Natural killer cell (primary cell): ENCODE measurements around the gene SPG11. TPM values are rescaled to one million over a fixed set of nuclear protein-coding genes. Genes with fewer than 3 reads are reported as not detected.

Experiments
- ATAC-seq, 3 donors: fragments of 150-1000 bp in 2 of 3; fragments of 200-7000 bp in 1 of 3; cut with Tn5 transposase; 1 replicate in 1 of 3; 2 replicates in 2 of 3; pipeline ENCODE4 v1.10.0; 2021; ENCODE audit warnings: mild to moderate bottlenecking in 2 of 3, moderate library complexity in 2 of 3
- DNase-seq, 2 donors: peaks; one replicate each; pipeline versions ENCODE4 v3.0.0 to v3.0.0-alpha.2; 2013 to 2021; ENCODE audit warnings: mixed read lengths in 1 of 2
- H3K27ac ChIP-seq: one replicate; pipeline ENCODE4 v1.5.1; 2013; ENCODE audit warnings: mild to moderate bottlenecking, low read length
- H3K27me3 ChIP-seq: one replicate; pipeline ENCODE4 v1.6.1; 2013; ENCODE audit warnings: low read length; ENCODE audit not compliant: control insufficient read depth, insufficient read depth
- H3K36me3 ChIP-seq: one replicate; pipeline ENCODE4 v1.6.1; 2013; ENCODE audit warnings: low read length; ENCODE audit not compliant: control insufficient read depth, insufficient read depth
- H3K4me1 ChIP-seq: one replicate; pipeline ENCODE4 v1.6.1; 2013; ENCODE audit warnings: low read length; ENCODE audit not compliant: control insufficient read depth, insufficient read depth
- H3K4me3 ChIP-seq: one replicate; pipeline ENCODE4 v1.5.1; 2013; ENCODE audit warnings: low read length
- H3K9me3 ChIP-seq: one replicate; pipeline ENCODE4 v1.6.1; 2013; ENCODE audit warnings: low read length; ENCODE audit not compliant: control insufficient read depth, insufficient read depth
- H3K27ac Mint-ChIP-seq, 2 donors: one replicate each; pipeline ENCODE4 v1.8.0; 2022; ENCODE audit warnings: mild to moderate bottlenecking in 2 of 2, mixed read lengths in 2 of 2, moderate library complexity in 1 of 2
- H3K27me3 Mint-ChIP-seq, 2 donors: one replicate each; pipeline ENCODE4 v1.8.0; 2022; ENCODE audit warnings: low read depth in 2 of 2, mixed read lengths in 2 of 2
- H3K36me3 Mint-ChIP-seq: one replicate; pipeline ENCODE4 v1.8.0; 2022; ENCODE audit warnings: mixed read lengths
- H3K4me1 Mint-ChIP-seq, 2 donors: one replicate each; pipeline ENCODE4 v1.8.0; 2022; ENCODE audit warnings: mixed read lengths in 2 of 2
- H3K4me3 Mint-ChIP-seq: one replicate; pipeline ENCODE4 v1.8.0; 2022; ENCODE audit warnings: mild to moderate bottlenecking, moderate library complexity, mixed read lengths
- H3K9me3 Mint-ChIP-seq, 2 donors: one replicate each; pipeline ENCODE4 v1.8.0; 2022; ENCODE audit warnings: mixed read lengths in 2 of 2
- WGBS: methylation state at CpG from one replicate; pipeline ENCODE4 v1.1.7; 2013; ENCODE audit warnings: missing lambda C conversion rate; ENCODE audit not compliant: insufficient coverage; 5-methylcytosine and 5-hydroxymethylcytosine counted together
- intact Hi-C: fragments of 100-400 bp; cut with micrococcal nuclease; formaldehyde crosslinking; loops from one replicate; pipeline ENCODE4 v1.14.2; 2022
- total RNA-seq, 4 donors: library from RNA; stranded (reverse); fragments of 120-200 nt in 1 of 4; gene quantifications; one replicate each; pipeline versions ENCODE4 v1.2.3 to v1.2.4, GENCODE V29; 2013 to 2022
- TF ChIP-seq, protein P1 (sequence below): fragments of 200-600 bp; IDR thresholded peaks from one replicate; pipeline ENCODE4 v1.8.0; 2022; ENCODE audit warnings: antibody characterized with exemption

The SPG11 gene
- total RNA-seq, 3 donors from 2014 or later (not counting 1 experiment from before 2014, with no cell fraction given), result 123 to 154 (median 153) TPM

DNA sequence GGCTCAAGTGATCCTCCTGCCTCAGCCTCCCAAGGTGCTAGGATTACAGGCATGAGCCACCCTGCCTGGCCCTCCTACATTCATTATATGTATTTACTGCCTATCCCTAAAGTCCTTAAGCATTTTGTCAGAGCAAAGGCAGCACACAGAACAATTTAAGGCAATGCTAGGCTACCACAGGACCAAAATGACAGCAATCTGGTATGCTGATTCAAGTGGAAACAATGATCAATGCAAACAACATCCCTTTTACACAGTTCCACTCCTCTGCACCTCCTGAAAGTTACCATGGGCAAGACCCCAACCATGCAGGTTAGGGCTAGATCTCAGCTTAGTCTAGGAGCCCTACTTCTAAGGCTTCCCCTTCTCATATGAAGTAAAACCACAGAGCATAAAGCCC lies 40.3 kb downstream of the SPG11 start:
- Mint-ChIP-seq H3K4me1 (peaks cover 7 to 13% of the 10 kb centered on the region in 2 donors), H3K27ac (peak overlapping the region in 1 of 2 donors; percentile 67), H3K4me3 (no peak overlapping the region), H3K9me3 (no peaks in the 10 kb centered on the region), H3K27me3 (no peaks in the 10 kb centered on the region), H3K36me3 (peaks cover 7% of the 10 kb centered on the region)
- H3K36me3 ChIP-seq, result peaks cover 77% of the 10 kb centered on the region
- no peak for DNase-seq
- TF ChIP-seq, protein P1, sequence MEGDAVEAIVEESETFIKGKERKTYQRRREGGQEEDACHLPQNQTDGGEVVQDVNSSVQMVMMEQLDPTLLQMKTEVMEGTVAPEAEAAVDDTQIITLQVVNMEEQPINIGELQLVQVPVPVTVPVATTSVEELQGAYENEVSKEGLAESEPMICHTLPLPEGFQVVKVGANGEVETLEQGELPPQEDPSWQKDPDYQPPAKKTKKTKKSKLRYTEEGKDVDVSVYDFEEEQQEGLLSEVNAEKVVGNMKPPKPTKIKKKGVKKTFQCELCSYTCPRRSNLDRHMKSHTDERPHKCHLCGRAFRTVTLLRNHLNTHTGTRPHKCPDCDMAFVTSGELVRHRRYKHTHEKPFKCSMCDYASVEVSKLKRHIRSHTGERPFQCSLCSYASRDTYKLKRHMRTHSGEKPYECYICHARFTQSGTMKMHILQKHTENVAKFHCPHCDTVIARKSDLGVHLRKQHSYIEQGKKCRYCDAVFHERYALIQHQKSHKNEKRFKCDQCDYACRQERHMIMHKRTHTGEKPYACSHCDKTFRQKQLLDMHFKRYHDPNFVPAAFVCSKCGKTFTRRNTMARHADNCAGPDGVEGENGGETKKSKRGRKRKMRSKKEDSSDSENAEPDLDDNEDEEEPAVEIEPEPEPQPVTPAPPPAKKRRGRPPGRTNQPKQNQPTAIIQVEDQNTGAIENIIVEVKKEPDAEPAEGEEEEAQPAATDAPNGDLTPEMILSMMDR, result no peak
- H3K27me3 ChIP-seq, result no peaks in the 10 kb centered on the region
- intact Hi-C loops, result no loop called here
- ATAC-seq, result no peak
- H3K27ac ChIP-seq, result no peak overlapping the region
- no peaks in the 10 kb centered on the region for H3K9me3 ChIP-seq
- no peaks in the 10 kb centered on the region for H3K4me1 ChIP-seq
- H3K4me3 ChIP-seq, result no peak overlapping the region

DNA sequence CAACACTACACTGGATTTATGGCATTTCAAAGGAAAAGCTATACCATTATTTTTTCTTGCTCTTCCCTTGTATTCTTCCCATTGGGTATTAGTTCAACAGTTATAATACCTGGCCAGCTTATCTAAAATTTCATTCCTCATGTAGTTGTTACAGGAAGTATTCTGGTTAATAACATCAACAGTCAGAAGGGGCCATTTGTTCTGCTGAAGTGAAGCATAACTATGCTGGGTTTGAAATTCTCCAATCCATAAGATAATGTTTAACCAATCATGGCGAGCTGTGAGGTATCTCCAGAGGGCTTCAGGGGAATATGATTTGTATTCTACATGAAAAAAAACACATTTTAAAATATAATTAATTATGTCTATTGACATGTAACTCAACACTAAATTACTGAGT lies 43.4 kb downstream of the SPG11 start:
- Mint-ChIP-seq H3K27me3 (no peaks in the 10 kb centered on the region), H3K36me3 (peaks cover 10% of the 10 kb centered on the region), H3K4me3 (no peak overlapping the region), H3K9me3 (no peaks in the 10 kb centered on the region), H3K27ac (no peak overlapping the region), H3K4me1 (peaks cover under 1 to 6% of the 10 kb centered on the region in 2 donors)
- DNase-seq, result no peak
- TF ChIP-seq, protein P1, result no peak
- WGBS, result no CpG with 5 or more reads among the region's 1 CpG
- Histone ChIP-seq H3K4me3 (no peak overlapping the region), H3K27me3 (no peaks in the 10 kb centered on the region), H3K9me3 (no peaks in the 10 kb centered on the region), H3K4me1 (no peaks in the 10 kb centered on the region), H3K27ac (no peak overlapping the region), H3K36me3 (peaks cover 79% of the 10 kb centered on the region)
- intact Hi-C loops, result no loop called here
- ATAC-seq, result no peak

GRCh38 chr15:44616974-44617373 lies 46.5 kb downstream of the SPG11 start:
- no peaks in the 10 kb centered on the region for H3K27me3 ChIP-seq
- H3K9me3 Mint-ChIP-seq, result no peaks in the 10 kb centered on the region
- H3K36me3 Mint-ChIP-seq, result peaks cover 18% of the 10 kb centered on the region
- H3K4me3 ChIP-seq, result no peak overlapping the region
- no peaks in the 10 kb centered on the region for H3K9me3 ChIP-seq
- no peak overlapping the region for H3K27ac ChIP-seq
- peak overlapping the region in 1 of 2 donors; percentile 40 for H3K27ac Mint-ChIP-seq
- WGBS, result 97% methylated on average over 2 of the region's 2 CpGs
- TF ChIP-seq, protein P1, result no peak
- intact Hi-C loops, result no loop called here
- H3K4me1 Mint-ChIP-seq, result peaks cover 0 to 6% of the 10 kb centered on the region in 2 donors
- H3K36me3 ChIP-seq, result peaks cover 82% of the 10 kb centered on the region
- no peak overlapping the region for H3K4me3 Mint-ChIP-seq
- no peak for DNase-seq
- ATAC-seq, result no peak
- no peaks in the 10 kb centered on the region for H3K27me3 Mint-ChIP-seq
- no peaks in the 10 kb centered on the region for H3K4me1 ChIP-seq

DNA sequence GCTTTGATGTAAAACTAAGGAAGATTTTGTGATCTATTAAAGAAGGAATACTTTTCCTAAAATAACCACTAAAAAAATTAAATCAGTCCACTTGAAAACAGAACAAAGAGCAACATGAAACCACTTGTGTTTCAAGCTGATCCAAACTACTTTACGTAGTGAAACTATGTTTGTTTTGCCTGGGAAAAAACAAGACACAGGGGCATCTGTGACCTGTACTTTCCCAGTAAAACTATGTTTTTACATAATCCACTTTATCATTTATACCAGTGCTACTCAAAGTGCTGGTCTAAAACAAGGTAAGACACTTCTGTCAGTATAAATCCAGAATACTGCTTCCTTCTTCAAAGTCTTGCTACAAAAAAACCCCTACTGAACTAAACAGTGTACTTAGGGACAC lies 56.7 kb downstream of the SPG11 start:
- H3K27me3 Mint-ChIP-seq, result no peaks in the 10 kb centered on the region
- peak overlapping the region in 1 of 2 donors; percentile 24 for H3K27ac Mint-ChIP-seq
- no peak overlapping the region for H3K27ac ChIP-seq
- DNase-seq (no peak), ATAC-seq (no peak)
- H3K27me3 ChIP-seq, result no peaks in the 10 kb centered on the region
- H3K9me3 Mint-ChIP-seq, result no peaks in the 10 kb centered on the region
- peaks cover 38% of the 10 kb centered on the region for H3K36me3 Mint-ChIP-seq
- H3K36me3 ChIP-seq, result peaks cover 80% of the 10 kb centered on the region
- H3K4me1 Mint-ChIP-seq, result no peaks in the 10 kb centered on the region
- intact Hi-C loops, result no loop called here
- H3K4me3 Mint-ChIP-seq, result no peak overlapping the region
- 100% methylated on average over 1 of the region's 1 CpG for WGBS
- no peaks in the 10 kb centered on the region for H3K9me3 ChIP-seq
- no peak overlapping the region for H3K4me3 ChIP-seq
- TF ChIP-seq, protein P1, result no peak
- no peaks in the 10 kb centered on the region for H3K4me1 ChIP-seq
